NOMO-1 (cell line): ENCODE data around the gene ACTL6A.

ENCODE experiments used
- DNase-seq, 2 experiments: peaks; one replicate each; lab custom pipeline; 2025; ENCODE audit not compliant: unreplicated experiment in 2 of 2; lab: John Stamatoyannopoulos, UW

Gene ACTL6A

DNA sequence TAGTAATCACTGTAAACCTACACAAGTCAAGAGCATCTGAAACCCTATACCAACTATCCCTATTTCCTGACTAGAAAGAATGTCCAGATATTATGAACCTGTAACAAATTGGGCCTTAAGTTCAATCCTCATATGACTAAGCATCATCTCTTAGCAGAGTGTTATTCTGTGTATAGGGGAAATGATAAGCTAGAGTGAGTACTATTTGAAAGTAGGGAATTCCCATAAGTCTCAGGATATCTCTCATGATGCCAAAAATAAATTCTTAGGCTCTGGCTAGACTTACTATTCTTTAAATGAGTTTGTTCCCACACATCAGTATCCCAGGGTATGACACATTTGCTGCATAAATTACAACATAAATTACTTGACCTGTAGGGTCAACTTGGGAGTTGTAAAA lies 26.4 kb downstream of the ACTL6A start:
- no peak for DNase-seq

GRCh38 chr3:179590669-179591068 lies 27.9 kb downstream of the ACTL6A start:
- no peak for DNase-seq

- no peak for DNase-seq
Measured at GRCh38 chr3:179591313-179591712, 28.6 kb downstream of the ACTL6A start.

DNA sequence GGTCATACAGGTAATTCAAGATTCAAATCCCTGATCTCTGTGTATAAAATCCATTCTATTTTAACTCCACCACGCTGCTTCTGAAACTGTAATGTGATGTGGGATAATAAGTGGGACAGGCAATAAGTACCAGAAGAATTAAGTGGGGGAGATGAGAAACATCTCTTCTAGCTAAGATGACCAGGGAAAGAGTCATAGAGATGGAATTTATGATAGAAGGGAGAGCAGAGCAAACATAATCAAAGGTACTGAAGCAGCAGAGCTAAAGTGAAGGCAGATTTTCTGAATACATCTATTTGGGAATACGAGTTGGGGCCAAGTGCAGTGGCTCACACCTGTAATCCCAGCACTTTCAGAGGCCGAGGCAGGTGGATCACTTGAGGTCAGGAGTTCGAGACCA lies 36.8 kb downstream of the ACTL6A start:
- DNase-seq = no peak

GRCh38 chr3:179603321-179603720 lies 40.6 kb downstream of the ACTL6A start:
- DNase-seq = peak; percentile 8 to 49

GRCh38 chr3:179603831-179604230 lies 41.1 kb downstream of the ACTL6A start:
- DNase-seq = peak in 1 of 2 experiments; percentile 52

GRCh38 chr3:179604321-179605078 lies 41.8 kb downstream of the ACTL6A start, which contains the start of the genes MRPL47 and NDUFB5:
Gene MRPL47 (minus strand): TSS chr3:179604638. CDS start chr3:179604624, 14 bp downstream.
Gene NDUFB5 (plus strand): TSS chr3:179604794. CDS start chr3:179604816, 22 bp downstream.
- DNase-seq = peak; percentile 99 to 100

DNA sequence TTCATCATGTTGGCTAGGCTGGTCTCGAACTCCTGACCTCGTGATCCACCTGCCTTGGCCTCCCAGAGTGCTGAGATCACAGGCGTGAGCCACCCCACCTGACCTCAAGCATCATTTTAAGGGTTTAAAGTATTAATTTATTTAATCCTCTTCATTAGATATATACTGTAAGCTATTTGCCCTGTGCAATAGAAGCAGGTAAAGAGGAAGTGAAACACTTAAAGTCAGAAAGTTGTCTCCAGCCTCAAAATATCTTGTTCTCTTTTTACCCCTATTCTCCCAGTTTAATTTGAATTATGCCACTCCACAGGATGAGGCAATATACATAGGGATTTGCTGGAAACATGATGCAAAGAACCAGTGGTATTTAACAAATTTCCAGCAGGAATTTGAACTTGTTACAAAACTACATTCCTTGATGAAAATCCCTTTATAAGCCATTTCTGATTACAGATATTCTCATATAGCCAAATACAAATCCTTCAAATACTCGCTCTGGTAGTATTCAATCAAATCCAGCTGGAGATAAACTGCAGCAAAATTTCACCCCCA lies 43.9 kb downstream of the ACTL6A start:
- peak; percentile 67 to 77 for DNase-seq

GRCh38 chr3:179608931-179609720 lies 46.4 kb downstream of the ACTL6A start:
- peak; percentile 39 to 89 for DNase-seq

DNA sequence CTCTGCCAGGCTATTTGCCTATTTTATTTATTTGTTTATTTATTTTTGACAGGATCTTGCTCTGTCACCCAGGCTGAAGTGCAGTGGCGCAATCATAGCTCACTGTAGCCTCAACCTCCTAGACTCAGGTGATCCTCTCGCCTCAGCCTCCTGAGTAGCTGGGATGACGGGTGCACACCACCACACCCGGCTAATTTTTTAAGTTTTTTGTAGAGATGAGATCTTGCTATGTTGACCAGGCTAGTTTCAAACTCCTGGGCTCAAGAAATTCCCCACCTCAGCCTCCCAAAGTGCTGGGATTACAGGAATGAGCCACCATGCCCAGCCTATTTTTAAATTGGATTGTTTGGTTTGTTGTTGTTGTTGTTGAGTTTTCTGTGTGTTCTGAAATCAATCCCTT lies 47.3 kb downstream of the ACTL6A start:
- DNase-seq = no peak

GRCh38 chr3:179613807-179614206 lies 51.1 kb downstream of the ACTL6A start:
- DNase-seq = no peak

DNA sequence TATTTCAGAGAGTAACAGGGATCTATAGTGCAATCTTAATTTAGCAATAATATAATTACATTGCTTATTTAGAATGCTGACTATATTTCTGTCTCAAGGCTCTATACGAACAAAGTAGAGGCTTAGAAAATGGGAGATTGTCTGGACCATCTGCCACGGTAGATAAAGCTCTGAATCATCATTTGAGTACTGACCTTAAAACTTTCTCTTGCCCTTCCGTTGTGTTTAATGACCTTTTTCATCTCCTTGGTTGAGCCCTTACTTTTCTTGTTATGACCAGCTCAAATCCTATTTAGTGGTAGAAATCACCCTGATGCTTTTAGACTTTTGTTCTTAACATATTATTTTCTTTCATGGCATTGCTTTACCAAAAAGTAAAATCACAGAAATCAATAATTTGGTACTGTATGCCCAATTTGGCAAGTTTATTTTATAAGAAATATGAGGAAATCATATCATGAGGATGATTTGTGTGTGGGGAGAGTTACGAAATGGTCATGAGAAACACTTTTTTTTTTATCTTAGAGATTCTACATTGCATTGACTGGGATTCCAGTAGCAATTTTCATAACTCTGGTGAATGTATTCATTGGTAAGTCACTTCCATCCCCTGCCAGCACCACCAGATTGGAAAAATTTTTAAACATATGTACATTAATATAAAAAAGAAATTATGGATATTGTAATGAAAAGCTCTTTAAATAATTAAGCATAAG lies 52.9 kb downstream of the ACTL6A start:
- peak in 1 of 2 experiments; percentile 14 for DNase-seq

- DNase-seq = no peak
Measured at GRCh38 chr3:179622023-179622422, 59.3 kb downstream of the ACTL6A start.

GRCh38 chr3:179624451-179624850 lies 61.7 kb downstream of the ACTL6A start:
- DNase-seq = no peak

DNA sequence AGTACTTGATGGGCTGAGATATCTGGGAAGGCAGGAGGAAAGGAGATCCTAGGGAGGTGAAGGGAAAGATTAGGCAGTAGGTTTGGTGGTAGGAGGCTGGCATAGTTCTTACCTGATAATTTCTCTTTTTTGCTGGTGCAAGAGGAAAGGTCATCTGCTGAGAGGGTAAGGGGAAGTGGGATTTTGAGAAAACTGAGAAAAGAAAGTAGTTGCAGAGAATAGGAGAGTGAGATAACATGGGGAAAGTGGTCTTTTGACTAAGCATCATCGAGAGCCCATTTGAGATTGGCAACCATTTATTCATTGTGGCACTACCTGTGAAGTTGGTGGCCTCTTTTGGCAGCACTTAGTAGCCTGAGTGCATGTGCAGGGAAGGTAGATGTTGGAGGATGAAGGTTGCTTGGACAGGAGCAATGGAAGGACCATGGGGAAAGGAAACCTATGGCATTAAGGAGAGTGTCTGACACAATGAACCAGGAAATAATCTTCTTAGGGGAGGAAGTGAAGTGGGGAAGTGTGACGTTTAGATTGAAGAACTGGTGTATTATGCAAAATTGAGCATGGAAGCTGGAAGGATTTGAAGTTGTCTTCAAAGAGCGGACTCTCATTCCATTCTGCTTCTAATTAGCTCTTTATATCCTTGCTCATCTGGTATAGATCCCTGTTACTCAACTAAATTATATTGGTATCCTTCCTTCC lies 68.2 kb downstream of the ACTL6A start:
- peak in 1 of 2 experiments; percentile 18 for DNase-seq
